Stimulated activated effector memory CD8-positive, alpha-beta T cell treated with anti-CD3 and anti-CD28 coated beads, Interleukin-12 subunit alpha, Interleukin-12 subunit beta, amount 100 ng/mL, for 72 hours (primary cell): Measurements from ENCODE around the gene STPG4.
"Not testable (repeated sequence)": the region's sequence is repeated elsewhere in the genome, so short reads cannot be mapped to it uniquely, and the experiment has no call there.

ENCODE experiments used
- ATAC-seq: fragments of 150-1000 bp; cut with Tn5 transposase; 2 replicates; pipeline ENCODE4 v1.10.0; 2021
- DNase-seq, 2 donors: peaks; one replicate each; pipeline ENCODE4 v3.0.0; 2021 to 2022; ENCODE audit warnings: low spot score in 2 of 2
- H3K27ac Mint-ChIP-seq: one replicate; pipeline ENCODE4 v1.8.0; 2022; ENCODE audit warnings: mild to moderate bottlenecking, mixed read lengths
- H3K36me3 Mint-ChIP-seq: one replicate; pipeline ENCODE4 v1.8.0; 2022; ENCODE audit warnings: mild to moderate bottlenecking, mixed read lengths
- H3K4me1 Mint-ChIP-seq: one replicate; pipeline ENCODE4 v1.8.0; 2022; ENCODE audit warnings: mixed read lengths
- H3K4me3 Mint-ChIP-seq: one replicate; pipeline ENCODE4 v1.8.0; 2022; ENCODE audit warnings: mild to moderate bottlenecking, mixed read lengths
- H3K9me3 Mint-ChIP-seq: one replicate; pipeline ENCODE4 v1.8.0; 2022; ENCODE audit warnings: mixed read lengths

STPG4 gene

GRCh38 chr2:47180531-47180930 is 25.4 kb upstream of the STPG4 start:
- H3K36me3 Mint-ChIP-seq, result peaks cover 18% of the 10 kb centered on the region
- DNase-seq, result no peak
- H3K9me3 Mint-ChIP-seq, result no peaks in the 10 kb centered on the region
- no peak for ATAC-seq
- H3K27ac Mint-ChIP-seq, result no peak overlapping the region
- no peak overlapping the region for H3K4me3 Mint-ChIP-seq
- peaks cover 23% of the 10 kb centered on the region for H3K4me1 Mint-ChIP-seq

- ATAC-seq (no peak), DNase-seq (no peak)
- peaks cover 29% of the 10 kb centered on the region for H3K36me3 Mint-ChIP-seq
- no peak overlapping the region for H3K4me3 Mint-ChIP-seq
- H3K4me1 Mint-ChIP-seq, result peaks cover 31% of the 10 kb centered on the region
- no peaks in the 10 kb centered on the region for H3K9me3 Mint-ChIP-seq
- no peak overlapping the region for H3K27ac Mint-ChIP-seq
These were observed 24.3 kb upstream of the STPG4 start for GRCh38 chr2:47179388-47179787.

DNA sequence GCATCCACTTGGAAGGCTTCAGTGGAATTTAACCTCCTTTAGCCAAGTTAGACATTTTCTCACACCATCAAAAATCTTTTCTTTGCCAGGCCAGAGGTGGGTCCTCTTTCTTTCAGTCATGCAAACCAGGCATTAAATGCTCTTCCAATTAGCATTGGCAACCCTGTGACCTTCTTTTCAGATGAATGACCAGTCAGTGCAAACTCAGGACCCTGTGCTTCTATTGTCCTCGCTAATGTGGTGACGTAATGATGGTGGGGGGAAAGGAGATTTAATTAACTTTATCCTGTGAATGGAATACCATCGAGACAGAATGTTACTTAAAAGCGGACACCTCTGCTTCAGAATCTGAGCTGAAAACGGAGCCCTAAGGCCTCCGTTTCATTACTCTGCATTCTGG is 23.2 kb upstream of the STPG4 start:
- no peak for DNase-seq
- no peak for ATAC-seq
- H3K36me3 Mint-ChIP-seq, result peaks cover 39% of the 10 kb centered on the region
- H3K9me3 Mint-ChIP-seq, result no peaks in the 10 kb centered on the region
- peaks cover 41% of the 10 kb centered on the region for H3K4me1 Mint-ChIP-seq
- H3K4me3 Mint-ChIP-seq, result no peak overlapping the region
- no peak overlapping the region for H3K27ac Mint-ChIP-seq

- Mint-ChIP-seq H3K9me3 (no peaks in the 10 kb centered on the region), H3K4me3 (peak overlapping the region; percentile 100), H3K36me3 (peaks cover 49% of the 10 kb centered on the region), H3K27ac (peak overlapping the region; percentile 100), H3K4me1 (peaks cover 53% of the 10 kb centered on the region)
- no peak for DNase-seq
- ATAC-seq, result no peak
These were observed 22.0 kb upstream of the STPG4 start for GRCh38 chr2:47177043-47177565.

GRCh38 chr2:47174733-47175361 is 19.7 kb upstream of the STPG4 start:
- ATAC-seq (no peak), DNase-seq (no peak)
- H3K4me1 Mint-ChIP-seq, result peaks cover 71% of the 10 kb centered on the region
- peak overlapping the region; percentile 100 for H3K27ac Mint-ChIP-seq
- peaks cover 72% of the 10 kb centered on the region for H3K36me3 Mint-ChIP-seq
- H3K9me3 Mint-ChIP-seq, result no peaks in the 10 kb centered on the region
- H3K4me3 Mint-ChIP-seq, result peak overlapping the region; percentile 100

DNA sequence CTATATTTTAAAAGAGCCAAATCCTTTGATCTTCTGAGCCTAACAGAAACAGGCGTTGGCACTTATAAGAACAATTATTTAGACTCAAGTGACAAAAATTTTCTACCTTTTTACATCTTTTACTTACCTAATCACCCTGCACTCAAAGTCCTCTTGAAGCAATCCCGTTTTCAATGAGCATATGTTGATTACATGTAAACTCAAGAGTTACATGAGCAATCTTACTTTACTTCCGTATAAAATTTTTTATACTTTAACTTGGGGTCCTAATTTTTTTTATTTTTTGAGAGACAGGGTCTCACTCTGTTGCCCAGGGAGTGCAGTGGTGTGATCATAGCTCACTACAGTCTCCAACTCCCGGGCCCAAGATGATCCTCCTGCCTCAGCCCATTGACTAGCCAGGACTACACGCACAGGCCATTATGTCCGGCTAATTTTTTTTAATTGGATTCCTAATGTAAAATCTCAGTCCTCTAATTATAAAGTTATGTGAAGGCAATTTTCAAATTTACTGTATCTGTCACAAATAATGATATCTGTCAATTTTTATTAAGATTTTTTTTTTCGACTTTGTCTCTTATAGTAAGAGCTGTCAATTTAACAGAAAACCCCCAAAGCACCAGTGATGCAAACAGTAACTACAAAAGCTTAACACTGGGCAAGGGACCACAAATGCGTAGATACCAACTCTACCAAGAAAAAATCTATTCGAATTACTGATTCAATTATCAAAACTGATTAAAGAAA is 19.1 kb upstream of the STPG4 start:
- Mint-ChIP-seq H3K9me3 (no peaks in the 10 kb centered on the region), H3K27ac (peak overlapping the region; percentile 100), H3K36me3 (peaks cover 79% of the 10 kb centered on the region), H3K4me1 (peaks cover 73% of the 10 kb centered on the region), H3K4me3 (peak overlapping the region; percentile 100)
- DNase-seq (no peak), ATAC-seq (no peak)

DNA sequence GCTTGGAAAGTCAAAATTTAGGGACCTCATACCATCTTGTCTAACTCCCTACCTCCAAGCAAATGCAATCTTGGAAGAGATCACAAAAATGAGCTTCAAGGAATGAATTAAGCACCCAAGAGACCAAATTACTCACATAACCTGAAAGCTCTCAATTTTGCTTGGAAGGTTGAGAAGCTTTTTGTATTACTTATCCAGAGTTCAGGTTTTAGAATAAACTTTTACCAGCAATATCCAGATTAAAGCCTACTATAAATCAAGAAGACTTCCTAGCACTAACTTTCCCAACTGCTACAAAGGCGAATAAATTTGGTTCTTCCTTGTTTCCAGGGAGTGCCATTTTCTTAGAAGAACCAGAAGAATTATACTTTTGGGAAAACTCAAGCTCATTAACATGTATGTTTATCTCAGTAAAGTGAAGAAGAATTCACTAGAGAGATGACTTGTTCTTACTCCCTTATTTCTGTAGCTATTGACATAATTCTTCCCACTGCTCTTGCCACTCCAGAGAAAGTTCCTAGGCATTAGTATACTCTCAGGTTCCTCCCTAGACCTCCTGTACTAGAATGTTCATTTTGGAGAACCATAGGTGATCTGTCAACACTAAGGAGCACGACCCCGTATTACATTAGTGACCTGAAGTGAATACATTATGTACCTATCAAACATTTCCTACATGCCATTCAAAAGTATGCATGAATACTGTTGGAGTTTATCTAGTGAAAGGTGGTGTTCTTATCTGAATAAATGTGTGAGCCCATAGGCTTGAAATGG is 18.0 kb upstream of the STPG4 start:
- DNase-seq (no peak), ATAC-seq (no peak)
- Mint-ChIP-seq H3K36me3 (peaks cover 89% of the 10 kb centered on the region), H3K4me3 (peak overlapping the region; percentile 100), H3K9me3 (no peaks in the 10 kb centered on the region), H3K4me1 (peaks cover 73% of the 10 kb centered on the region), H3K27ac (peak overlapping the region; percentile 100)

DNA sequence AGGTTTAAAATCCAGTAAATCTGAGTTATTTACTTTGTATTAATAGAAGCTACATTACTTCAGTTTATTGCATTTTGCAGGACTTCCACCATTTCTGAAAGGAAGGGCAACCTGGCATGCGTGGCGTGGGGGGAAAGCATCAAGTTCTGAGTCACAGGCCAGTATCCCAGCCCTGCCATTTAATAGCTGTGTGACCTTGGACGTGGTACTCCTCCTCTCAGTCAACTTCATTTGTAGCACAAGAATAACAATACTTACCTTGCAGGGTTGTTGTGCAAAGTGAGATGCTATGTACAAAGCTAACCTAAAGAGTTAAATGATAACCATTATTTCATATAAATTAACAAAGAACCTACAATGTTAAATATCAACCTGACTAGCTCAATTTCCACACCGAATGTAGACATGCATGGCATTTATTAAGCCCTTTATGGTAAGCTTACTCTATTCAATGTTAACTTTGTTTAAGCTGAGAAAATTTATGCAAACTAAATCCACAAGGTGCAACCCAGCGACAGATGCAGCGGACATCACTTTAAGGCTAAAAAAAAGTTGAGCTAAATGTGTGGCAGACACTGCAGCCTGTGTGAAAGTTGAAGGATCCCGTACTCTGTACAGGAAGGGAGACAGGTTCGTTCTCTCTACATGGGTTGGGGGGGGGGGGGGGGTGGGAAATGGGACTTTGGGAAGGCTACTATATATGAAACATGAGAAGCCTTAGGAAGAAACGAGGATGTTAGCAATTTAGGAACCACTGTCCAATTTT is 17.2 kb upstream of the STPG4 start:
- ATAC-seq (no peak), DNase-seq (no peak)
- Mint-ChIP-seq H3K4me1 (peaks cover 66% of the 10 kb centered on the region), H3K4me3 (peak overlapping the region; percentile 100), H3K9me3 (no peaks in the 10 kb centered on the region), H3K36me3 (peaks cover 97% of the 10 kb centered on the region), H3K27ac (peak overlapping the region; percentile 100)

- DNase-seq, result no peak
- Mint-ChIP-seq H3K36me3 (peaks cover 97% of the 10 kb centered on the region), H3K9me3 (no peaks in the 10 kb centered on the region), H3K27ac (peak overlapping the region; percentile 26), H3K4me1 (peaks cover 55% of the 10 kb centered on the region), H3K4me3 (no peak overlapping the region)
- ATAC-seq, result no peak
These were observed 14.7 kb upstream of the STPG4 start for GRCh38 chr2:47169784-47170183.

- not testable (repeated sequence) for DNase-seq, ATAC-seq, H3K4me3 Mint-ChIP-seq, H3K27ac Mint-ChIP-seq, H3K9me3 Mint-ChIP-seq
- Mint-ChIP-seq H3K4me1 (peaks cover 57% of the 10 kb centered on the region), H3K36me3 (peaks cover 97% of the 10 kb centered on the region)
These were observed 13.8 kb upstream of the STPG4 start for GRCh38 chr2:47168895-47169294.

- Mint-ChIP-seq H3K36me3 (peaks cover 100% of the 10 kb centered on the region), H3K27ac (no peak overlapping the region), H3K4me1 (peaks cover 45% of the 10 kb centered on the region), H3K4me3 (no peak overlapping the region), H3K9me3 (no peaks in the 10 kb centered on the region)
- DNase-seq, result no peak
- ATAC-seq, result no peak
These were observed 12.0 kb upstream of the STPG4 start for GRCh38 chr2:47167149-47167548.

GRCh38 chr2:47165001-47165555 is 10.0 kb upstream of the STPG4 start:
- ATAC-seq, result no peak
- Mint-ChIP-seq H3K36me3 (peaks cover 100% of the 10 kb centered on the region), H3K4me3 (no peak overlapping the region), H3K4me1 (peaks cover 30% of the 10 kb centered on the region), H3K27ac (peak overlapping the region; percentile 4), H3K9me3 (no peaks in the 10 kb centered on the region)
- no peak for DNase-seq

GRCh38 chr2:47162780-47163179 is 7.7 kb upstream of the STPG4 start:
- no peak for DNase-seq
- Mint-ChIP-seq H3K9me3 (no peaks in the 10 kb centered on the region), H3K4me1 (peaks cover 25% of the 10 kb centered on the region), H3K27ac (peak overlapping the region; percentile 48), H3K36me3 (peaks cover 100% of the 10 kb centered on the region), H3K4me3 (no peak overlapping the region)
- no peak for ATAC-seq

DNA sequence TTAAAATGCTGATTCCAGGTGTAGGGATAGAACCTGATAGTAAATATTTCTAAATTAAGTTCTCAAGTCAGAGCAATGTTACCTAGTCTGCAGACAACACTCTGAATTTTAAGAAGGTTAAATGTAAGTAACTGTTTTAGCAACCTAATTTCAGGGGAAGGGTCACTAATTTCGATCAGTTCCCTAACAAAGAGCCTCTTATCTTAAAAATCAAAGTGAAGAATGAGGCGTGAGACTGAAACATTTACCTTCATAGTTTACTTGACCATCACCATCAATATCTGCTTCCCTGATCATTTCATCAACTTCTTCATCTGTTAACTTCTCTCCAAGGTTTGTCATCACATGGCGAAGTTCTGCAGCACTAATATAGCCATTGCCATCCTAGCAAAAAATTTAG is 6.4 kb upstream of the STPG4 start:
- Mint-ChIP-seq H3K36me3 (peaks cover 88% of the 10 kb centered on the region), H3K27ac (no peak overlapping the region), H3K4me3 (no peak overlapping the region), H3K4me1 (peaks cover 31% of the 10 kb centered on the region), H3K9me3 (no peaks in the 10 kb centered on the region)
- ATAC-seq, result no peak
- DNase-seq, result no peak

GRCh38 chr2:47160660-47161059 is 5.6 kb upstream of the STPG4 start:
- no peak overlapping the region for H3K27ac Mint-ChIP-seq
- ATAC-seq, result no peak
- no peak overlapping the region for H3K4me3 Mint-ChIP-seq
- peaks cover 37% of the 10 kb centered on the region for H3K4me1 Mint-ChIP-seq
- no peak for DNase-seq
- no peaks in the 10 kb centered on the region for H3K9me3 Mint-ChIP-seq
- peaks cover 80% of the 10 kb centered on the region for H3K36me3 Mint-ChIP-seq
